ENCODE measurements around the gene FLT3LG. TPM values are rescaled to one million over a fixed set of nuclear protein-coding genes. Genes with fewer than 3 reads are reported as not detected.

Gene FLT3LG
- total RNA-seq, 1 experiment from 2014 or later: 5.1 TPM

DNA sequence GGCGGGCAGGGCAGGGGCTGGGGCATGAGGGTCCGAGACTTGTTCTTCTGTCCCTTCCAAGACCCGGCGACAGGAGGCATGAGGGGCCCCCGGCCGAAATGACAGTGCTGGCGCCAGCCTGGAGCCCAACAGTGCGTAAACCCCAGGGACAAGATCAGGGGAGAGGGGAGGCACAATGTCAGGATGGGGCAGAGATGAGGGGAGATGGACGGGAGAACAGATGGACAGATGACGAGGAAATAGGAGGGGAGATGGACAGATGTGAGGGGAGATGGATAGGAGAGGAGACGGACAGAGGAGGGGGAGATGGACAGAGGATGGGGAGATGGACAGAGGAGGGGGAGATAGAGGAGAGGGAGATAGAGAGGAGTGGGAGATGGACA is 518 bp downstream of the FLT3LG start:
- no peak for DNase-seq
- BruUV-seq (replicated peaks): no TSS peak
- no peaks in the 10 kb centered on the region for H4K20me1 ChIP-seq (ENCODE audit: insufficient read depth)
- H3K79me2 ChIP-seq (ENCODE audit: low read depth): no peaks in the 10 kb centered on the region
- H3K4me2 ChIP-seq: peak overlapping the region; percentile 94
- no peak overlapping the region for H3K27ac ChIP-seq
- TF ChIP-seq, protein P1, sequence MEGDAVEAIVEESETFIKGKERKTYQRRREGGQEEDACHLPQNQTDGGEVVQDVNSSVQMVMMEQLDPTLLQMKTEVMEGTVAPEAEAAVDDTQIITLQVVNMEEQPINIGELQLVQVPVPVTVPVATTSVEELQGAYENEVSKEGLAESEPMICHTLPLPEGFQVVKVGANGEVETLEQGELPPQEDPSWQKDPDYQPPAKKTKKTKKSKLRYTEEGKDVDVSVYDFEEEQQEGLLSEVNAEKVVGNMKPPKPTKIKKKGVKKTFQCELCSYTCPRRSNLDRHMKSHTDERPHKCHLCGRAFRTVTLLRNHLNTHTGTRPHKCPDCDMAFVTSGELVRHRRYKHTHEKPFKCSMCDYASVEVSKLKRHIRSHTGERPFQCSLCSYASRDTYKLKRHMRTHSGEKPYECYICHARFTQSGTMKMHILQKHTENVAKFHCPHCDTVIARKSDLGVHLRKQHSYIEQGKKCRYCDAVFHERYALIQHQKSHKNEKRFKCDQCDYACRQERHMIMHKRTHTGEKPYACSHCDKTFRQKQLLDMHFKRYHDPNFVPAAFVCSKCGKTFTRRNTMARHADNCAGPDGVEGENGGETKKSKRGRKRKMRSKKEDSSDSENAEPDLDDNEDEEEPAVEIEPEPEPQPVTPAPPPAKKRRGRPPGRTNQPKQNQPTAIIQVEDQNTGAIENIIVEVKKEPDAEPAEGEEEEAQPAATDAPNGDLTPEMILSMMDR (conservative IDR thresholded peaks at IDR 0.05): no peak
- TF ChIP-seq EZH2 (IDR thresholded peaks at IDR 0.05; ENCODE audit: low read depth): no peak
- intact Hi-C loops (cut with micrococcal nuclease; ENCODE audit: unreplicated experiment): no loop called here
- CTCF ChIA-PET: no interaction called here
- 0 out of 2 replicates have a peak, but pooled peaks cover 4% of the 10 kb centered on the region for H3K27me3 ChIP-seq (ENCODE audit: insufficient read depth, low read depth)
- H3F3A ChIP-seq (ENCODE audit: insufficient read depth, low read depth): peaks cover 31% of the 10 kb centered on the region
- POLR2A ChIA-PET (ENCODE audit: unreplicated experiment): no interaction called here
- H3K4me1 ChIP-seq (replicated peaks; ENCODE audit: insufficient read depth): 0 out of 2 replicates have a peak, but pooled peaks cover 3% of the 10 kb centered on the region
- no peaks in the 10 kb centered on the region for H3K36me3 ChIP-seq (ENCODE audit: low read depth)
- peak overlapping the region; percentile 98 for H3K4me3 ChIP-seq
- no peaks in the 10 kb centered on the region for H3K9me2 ChIP-seq (ENCODE audit: insufficient read depth)
- peak overlapping the region; percentile 98 for H2AFZ ChIP-seq
- H3K9me3 ChIP-seq (ENCODE audit: insufficient read depth, low read depth): no peaks in the 10 kb centered on the region

DNA sequence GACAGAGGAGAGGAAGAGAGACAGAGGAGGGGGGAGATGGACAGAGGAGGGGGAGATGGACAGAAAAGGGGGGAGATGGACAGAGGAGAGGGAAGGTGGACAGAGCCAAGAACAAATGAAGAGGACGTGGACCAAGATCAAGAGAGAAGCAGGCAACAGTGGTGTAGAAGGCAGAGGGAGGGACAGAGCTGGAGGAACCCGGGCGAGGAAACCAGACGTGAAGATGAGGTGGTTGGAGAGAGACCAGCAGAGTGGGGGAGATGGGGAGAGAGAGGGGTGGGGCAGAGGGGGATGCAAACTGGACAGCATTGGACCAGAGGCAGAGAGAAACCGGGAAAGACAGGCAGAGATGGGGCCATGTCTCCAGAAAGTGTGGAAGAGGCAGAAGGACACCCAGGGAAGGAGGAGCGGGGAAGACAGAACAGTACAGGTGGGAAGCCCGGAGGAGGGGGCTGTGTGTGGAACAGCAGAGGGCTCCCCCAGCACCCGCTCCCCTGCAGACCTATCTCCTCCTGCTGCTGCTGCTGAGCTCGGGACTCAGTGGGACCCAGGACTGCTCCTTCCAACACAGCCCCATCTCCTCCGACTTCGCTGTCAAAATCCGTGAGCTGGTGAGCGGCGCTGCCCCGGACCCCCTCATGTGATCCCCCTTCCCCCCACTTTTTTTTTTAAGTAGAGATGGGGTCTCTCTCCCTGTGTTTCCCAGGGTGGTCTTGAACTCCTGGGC is 1.3 kb downstream of the FLT3LG start:
- peaks cover 31% of the 10 kb centered on the region for H3F3A ChIP-seq (ENCODE audit: insufficient read depth, low read depth)
- ChIA-PET CTCF (no interaction called here), POLR2A (ENCODE audit: unreplicated experiment) (no interaction called here)
- no peaks in the 10 kb centered on the region for H4K20me1 ChIP-seq (ENCODE audit: insufficient read depth)
- no peaks in the 10 kb centered on the region for H3K9me3 ChIP-seq (ENCODE audit: insufficient read depth, low read depth)
- H2AFZ ChIP-seq: no peak overlapping the region
- no peak for TF ChIP-seq EZH2 (IDR thresholded peaks at IDR 0.05; ENCODE audit: low read depth)
- TF ChIP-seq, protein P1 (conservative IDR thresholded peaks at IDR 0.05): no peak
- H3K27me3 ChIP-seq (ENCODE audit: insufficient read depth, low read depth): 0 out of 2 replicates have a peak, but pooled peaks cover 4% of the 10 kb centered on the region
- H3K4me2 ChIP-seq: no peak overlapping the region
- no peak overlapping the region for H3K4me3 ChIP-seq
- BruUV-seq (replicated peaks): no TSS peak
- intact Hi-C loops (cut with micrococcal nuclease; ENCODE audit: unreplicated experiment): no loop called here
- H3K36me3 ChIP-seq (ENCODE audit: low read depth): no peaks in the 10 kb centered on the region
- 0 out of 2 replicates have a peak, but pooled peaks cover 3% of the 10 kb centered on the region for H3K4me1 ChIP-seq (replicated peaks; ENCODE audit: insufficient read depth)
- H3K9me2 ChIP-seq (ENCODE audit: insufficient read depth): no peaks in the 10 kb centered on the region
- no peaks in the 10 kb centered on the region for H3K79me2 ChIP-seq (ENCODE audit: low read depth)
- no peak for DNase-seq
- no peak overlapping the region for H3K27ac ChIP-seq

DNA sequence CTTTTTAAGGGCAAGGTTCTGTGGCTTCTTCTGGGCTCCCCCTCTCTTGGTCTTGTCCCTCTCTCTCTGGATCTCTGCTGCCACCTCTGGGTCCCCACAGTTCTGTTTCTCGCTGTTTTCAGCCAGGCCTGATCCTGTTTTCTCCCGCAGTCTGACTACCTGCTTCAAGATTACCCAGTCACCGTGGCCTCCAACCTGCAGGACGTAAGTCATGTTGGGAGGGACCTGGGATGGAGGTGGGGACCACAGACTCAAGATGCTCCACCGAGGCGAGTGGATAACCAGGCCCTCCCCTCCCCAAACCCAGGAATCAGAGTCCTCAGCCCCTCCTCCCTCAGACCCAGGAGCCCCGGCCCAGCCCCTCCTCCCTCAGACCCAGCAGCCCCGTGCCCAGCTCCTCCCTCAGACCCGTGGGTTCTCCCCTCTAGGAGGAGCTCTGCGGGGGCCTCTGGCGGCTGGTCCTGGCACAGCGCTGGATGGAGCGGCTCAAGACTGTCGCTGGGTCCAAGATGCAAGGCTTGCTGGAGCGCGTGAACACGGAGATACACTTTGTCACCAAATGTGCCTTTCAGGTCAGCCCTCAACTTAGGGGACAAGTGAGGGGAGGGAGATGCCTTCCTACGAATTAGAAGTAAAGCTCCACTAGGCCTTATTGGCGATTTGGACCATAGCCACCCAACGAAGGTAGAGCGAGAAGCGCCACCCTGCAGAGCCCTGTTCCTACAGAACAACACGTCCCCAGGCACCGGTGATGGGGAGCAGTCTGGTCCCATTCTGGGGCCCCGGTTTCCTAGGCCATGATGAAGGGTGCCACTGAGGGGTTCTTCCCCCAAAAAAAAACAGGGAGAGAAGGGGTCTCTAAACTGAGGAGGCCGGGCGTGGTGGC is 2.2 kb downstream of the FLT3LG start:
- H3K9me3 ChIP-seq (ENCODE audit: insufficient read depth, low read depth): no peaks in the 10 kb centered on the region
- H3K4me3 ChIP-seq: no peak overlapping the region
- H3K4me1 ChIP-seq (replicated peaks; ENCODE audit: insufficient read depth): 0 out of 2 replicates have a peak, but pooled peaks cover 3% of the 10 kb centered on the region
- no TSS peak for BruUV-seq (replicated peaks)
- H3K27ac ChIP-seq: no peak overlapping the region
- H3K9me2 ChIP-seq (ENCODE audit: insufficient read depth): no peaks in the 10 kb centered on the region
- TF ChIP-seq, protein P1 (conservative IDR thresholded peaks at IDR 0.05): peak; percentile 51; the same call in 1 of the 2 replicates
- TF ChIP-seq EZH2 (IDR thresholded peaks at IDR 0.05; ENCODE audit: low read depth): no peak
- H2AFZ ChIP-seq: no peak overlapping the region
- CTCF ChIA-PET: interaction anchor here (0.6 kb wide), 2 partner anchors 87 to 456 kb away, joined by 3 to 5 read pairs; no protein-coding TSS in a partner anchor
- no peaks in the 10 kb centered on the region for H3K36me3 ChIP-seq (ENCODE audit: low read depth)
- intact Hi-C loops (cut with micrococcal nuclease; ENCODE audit: unreplicated experiment): no loop called here
- DNase-seq: no peak
- peaks cover 36% of the 10 kb centered on the region for H3F3A ChIP-seq (ENCODE audit: insufficient read depth, low read depth)
- H3K27me3 ChIP-seq (ENCODE audit: insufficient read depth, low read depth): 0 out of 2 replicates have a peak, but pooled peaks cover 4% of the 10 kb centered on the region
- H3K4me2 ChIP-seq: no peak overlapping the region
- no peaks in the 10 kb centered on the region for H4K20me1 ChIP-seq (ENCODE audit: insufficient read depth)
- POLR2A ChIA-PET (ENCODE audit: unreplicated experiment): no interaction called here
- H3K79me2 ChIP-seq (ENCODE audit: low read depth): no peaks in the 10 kb centered on the region
